PC-3 (cell line): Measurements from ENCODE around the gene FTO.

ENCODE experiments used
- CTCF ChIP-seq: fragments of 300-600 bp; sonication (generic); conservative IDR thresholded peaks from 2 replicates; pipeline ENCODE4 v1.5.1; 2017; ENCODE audit warnings: antibody characterized with exemption, low read depth, mild to moderate bottlenecking, low read length
- EZH2 ChIP-seq: fragments of 300-600 bp; sonication (generic); IDR thresholded peaks from one replicate; pipeline ENCODE4 v1.6.1; 2017; ENCODE audit warnings: antibody characterized with exemption, mild to moderate bottlenecking, low read length; ENCODE audit not compliant: unreplicated experiment
- EZH2phosphoT487 ChIP-seq: fragments of 300-600 bp; sonication (generic); IDR thresholded peaks from 2 replicates; pipeline ENCODE4 v1.6.1; 2018; ENCODE audit warnings: mild to moderate bottlenecking, antibody characterized with exemption, low read length, borderline replicate concordance

- TF ChIP-seq EZH2 (no peak), CTCF (no peak), EZH2phosphoT487 (no peak)
Measured at GRCh38 chr16:53812914-53813313, 109.0 kb downstream of the FTO start.
